Activated B cell treated with CpG ODN at 0.5 μM for 24 hours (primary cell): ENCODE measurements around the gene ENPP7. TPM values are rescaled to one million over a fixed set of nuclear protein-coding genes. Genes with fewer than 3 reads are reported as not detected.

Experiments used
- ATAC-seq: fragments of 200-7000 bp; cut with Tn5 transposase; one replicate; pipeline ENCODE4 v1.10.0; 2021; ENCODE audit warnings: low read depth, mild to moderate bottlenecking, moderate library complexity
- CTCF ChIA-PET: fragments of 350-600 bp; sonication (Branson Sonifier 250); formaldehyde crosslinking; loops from one replicate; lab custom pipeline; 2021; ENCODE audit warnings: antibody characterized with exemption; lab: Charles Lee
- POLR2A ChIA-PET: fragments of 350-600 bp; sonication (Branson Sonifier 250); formaldehyde crosslinking; loops from one replicate; lab custom pipeline; 2021; ENCODE audit warnings: antibody characterized with exemption; lab: Charles Lee
- DNase-seq: peaks from one replicate; pipeline ENCODE4 v3.0.0; 2022
- H3K27ac Mint-ChIP-seq: one replicate; pipeline ENCODE4 v1.8.0; 2020; ENCODE audit warnings: mixed read lengths
- H3K27me3 Mint-ChIP-seq: one replicate; pipeline ENCODE4 v1.8.0; 2021; ENCODE audit warnings: mixed read lengths
- H3K36me3 Mint-ChIP-seq: one replicate; pipeline ENCODE4 v1.8.0; 2021; ENCODE audit warnings: low read depth, mixed read lengths
- H3K4me1 Mint-ChIP-seq: one replicate; pipeline ENCODE4 v1.8.0; 2021; ENCODE audit warnings: mixed read lengths
- H3K4me3 Mint-ChIP-seq: one replicate; pipeline ENCODE4 v1.8.0; 2020; ENCODE audit warnings: mild to moderate bottlenecking, mixed read lengths
- H3K9me3 Mint-ChIP-seq: one replicate; pipeline ENCODE4 v1.8.0; 2020; ENCODE audit warnings: mixed read lengths
- intact Hi-C: fragments of 100-400 bp; cut with micrococcal nuclease; formaldehyde crosslinking; loops from one replicate; pipeline ENCODE4 v1.15.1; 2024
- total RNA-seq: library from RNA; stranded (reverse); gene quantifications from 2 replicates; pipeline ENCODE4 v1.2.3, GENCODE V29; 2022
- TF ChIP-seq, protein P1 (sequence below): fragments of 200-600 bp; IDR thresholded peaks from one replicate; pipeline ENCODE4 v1.8.0; 2022; ENCODE audit warnings: antibody characterized with exemption, mild to moderate bottlenecking

The ENPP7 gene
- total RNA-seq, 1 donor from 2014 or later = 1.5 TPM

DNA sequence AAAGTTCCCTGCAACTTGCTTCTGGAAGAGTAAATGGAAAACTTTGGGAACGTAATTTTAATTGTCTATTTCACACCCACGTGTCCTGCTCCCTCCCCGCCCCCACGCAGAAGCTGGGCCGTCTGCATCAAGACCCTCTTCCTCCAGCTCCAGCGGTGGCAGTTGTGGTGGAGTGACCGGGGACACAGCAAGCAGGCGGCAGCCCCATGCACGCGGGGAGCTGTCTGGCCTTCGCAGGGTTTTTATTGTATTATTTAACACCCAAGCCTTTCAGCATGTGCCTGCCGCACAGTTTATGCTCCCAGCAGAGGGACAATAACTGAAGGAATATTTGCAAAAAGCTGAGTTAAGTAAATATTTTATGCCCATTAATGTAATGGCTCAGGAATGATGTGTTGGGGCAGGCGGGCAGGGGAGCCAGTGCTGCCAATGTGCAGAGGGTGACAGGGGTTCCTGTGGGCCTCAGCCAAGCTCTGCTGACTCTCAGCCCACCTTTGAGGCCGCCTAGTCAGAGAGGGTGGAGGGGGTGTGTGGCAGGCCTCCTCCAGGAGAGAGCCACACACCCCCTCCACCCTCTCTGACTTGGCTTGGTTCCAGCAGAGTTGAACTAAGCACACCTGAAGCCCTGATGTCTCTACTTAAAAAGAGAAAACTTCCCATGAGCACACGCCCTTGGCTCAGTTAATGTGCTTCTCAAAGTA is 32.4 kb upstream of the ENPP7 start:
- H3K27ac Mint-ChIP-seq = no peak overlapping the region
- H3K27me3 Mint-ChIP-seq = peaks cover 40% of the 10 kb centered on the region
- ATAC-seq (no peak), DNase-seq (no peak)
- H3K4me3 Mint-ChIP-seq = no peak overlapping the region
- peaks cover 9% of the 10 kb centered on the region for H3K4me1 Mint-ChIP-seq
- TF ChIP-seq, protein P1, sequence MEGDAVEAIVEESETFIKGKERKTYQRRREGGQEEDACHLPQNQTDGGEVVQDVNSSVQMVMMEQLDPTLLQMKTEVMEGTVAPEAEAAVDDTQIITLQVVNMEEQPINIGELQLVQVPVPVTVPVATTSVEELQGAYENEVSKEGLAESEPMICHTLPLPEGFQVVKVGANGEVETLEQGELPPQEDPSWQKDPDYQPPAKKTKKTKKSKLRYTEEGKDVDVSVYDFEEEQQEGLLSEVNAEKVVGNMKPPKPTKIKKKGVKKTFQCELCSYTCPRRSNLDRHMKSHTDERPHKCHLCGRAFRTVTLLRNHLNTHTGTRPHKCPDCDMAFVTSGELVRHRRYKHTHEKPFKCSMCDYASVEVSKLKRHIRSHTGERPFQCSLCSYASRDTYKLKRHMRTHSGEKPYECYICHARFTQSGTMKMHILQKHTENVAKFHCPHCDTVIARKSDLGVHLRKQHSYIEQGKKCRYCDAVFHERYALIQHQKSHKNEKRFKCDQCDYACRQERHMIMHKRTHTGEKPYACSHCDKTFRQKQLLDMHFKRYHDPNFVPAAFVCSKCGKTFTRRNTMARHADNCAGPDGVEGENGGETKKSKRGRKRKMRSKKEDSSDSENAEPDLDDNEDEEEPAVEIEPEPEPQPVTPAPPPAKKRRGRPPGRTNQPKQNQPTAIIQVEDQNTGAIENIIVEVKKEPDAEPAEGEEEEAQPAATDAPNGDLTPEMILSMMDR = no peak
- no peaks in the 10 kb centered on the region for H3K36me3 Mint-ChIP-seq
- intact Hi-C loops = no loop called here
- no peaks in the 10 kb centered on the region for H3K9me3 Mint-ChIP-seq
- POLR2A ChIA-PET = no interaction called here
- CTCF ChIA-PET = no interaction called here

- DNase-seq (no peak), ATAC-seq (peak; percentile 30)
- H3K36me3 Mint-ChIP-seq = no peaks in the 10 kb centered on the region
- TF ChIP-seq, protein P1 = no peak
- H3K27me3 Mint-ChIP-seq = peaks cover 37% of the 10 kb centered on the region
- H3K9me3 Mint-ChIP-seq = no peaks in the 10 kb centered on the region
- intact Hi-C loops = no loop called here
- POLR2A ChIA-PET = no interaction called here
- H3K27ac Mint-ChIP-seq = no peak overlapping the region
- CTCF ChIA-PET = no interaction called here
- H3K4me1 Mint-ChIP-seq = peaks cover 9% of the 10 kb centered on the region
- H3K4me3 Mint-ChIP-seq = no peak overlapping the region
These were observed 31.2 kb upstream of the ENPP7 start for GRCh38 chr17:79699386-79700036.

DNA sequence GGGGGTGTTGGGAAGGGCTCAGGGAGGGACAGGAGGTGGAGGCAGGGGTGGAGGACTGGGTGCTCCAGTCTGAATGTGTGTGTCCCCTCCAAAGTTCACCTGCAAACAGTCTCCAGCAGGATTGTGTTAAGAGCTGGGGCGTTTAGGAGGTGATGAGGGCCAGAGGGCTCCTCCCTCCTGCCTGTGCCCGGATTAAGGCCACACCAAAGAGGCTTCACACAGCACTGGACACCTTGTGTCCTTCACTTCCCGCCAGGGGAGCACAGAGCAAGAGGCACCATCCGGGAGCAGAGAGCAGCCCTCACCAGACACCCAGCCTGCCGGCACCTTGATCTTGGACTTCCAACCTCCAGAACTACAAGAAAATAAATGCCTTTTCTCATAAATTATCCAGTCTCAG is 30.2 kb upstream of the ENPP7 start:
- no peak overlapping the region for H3K4me3 Mint-ChIP-seq
- H3K27me3 Mint-ChIP-seq = peaks cover 28% of the 10 kb centered on the region
- peaks cover 9% of the 10 kb centered on the region for H3K4me1 Mint-ChIP-seq
- CTCF ChIA-PET = no interaction called here
- H3K36me3 Mint-ChIP-seq = no peaks in the 10 kb centered on the region
- intact Hi-C loops = no loop called here
- TF ChIP-seq, protein P1 = no peak
- H3K27ac Mint-ChIP-seq = no peak overlapping the region
- POLR2A ChIA-PET = no interaction called here
- ATAC-seq (no peak), DNase-seq (no peak)
- no peaks in the 10 kb centered on the region for H3K9me3 Mint-ChIP-seq

DNA sequence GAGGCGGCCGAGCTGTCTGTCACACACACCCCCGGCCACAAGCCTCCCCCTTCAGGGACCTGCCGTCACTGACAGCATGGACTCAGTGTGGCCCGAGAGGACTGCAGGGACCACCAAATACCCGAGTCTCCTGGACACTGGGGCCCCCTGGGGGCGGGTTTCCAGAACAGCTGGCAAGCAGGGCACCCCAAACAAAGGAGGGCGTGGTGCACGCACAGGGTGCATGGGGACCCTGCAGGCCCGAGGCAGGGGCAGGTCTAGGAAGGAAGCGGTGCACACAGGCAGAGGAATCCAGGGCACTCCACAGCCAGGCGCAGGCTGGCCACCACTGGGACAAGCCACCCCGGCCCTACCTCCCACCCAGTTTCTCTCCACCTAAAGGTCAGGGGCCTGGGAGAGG is 28.7 kb upstream of the ENPP7 start:
- Mint-ChIP-seq H3K4me1 (peaks cover 5% of the 10 kb centered on the region), H3K9me3 (no peaks in the 10 kb centered on the region), H3K27me3 (peaks cover 17% of the 10 kb centered on the region), H3K4me3 (no peak overlapping the region), H3K27ac (no peak overlapping the region), H3K36me3 (no peaks in the 10 kb centered on the region)
- POLR2A ChIA-PET = no interaction called here
- no peak for DNase-seq
- intact Hi-C loops = no loop called here
- ATAC-seq = no peak
- TF ChIP-seq, protein P1 = no peak
- CTCF ChIA-PET = no interaction called here

DNA sequence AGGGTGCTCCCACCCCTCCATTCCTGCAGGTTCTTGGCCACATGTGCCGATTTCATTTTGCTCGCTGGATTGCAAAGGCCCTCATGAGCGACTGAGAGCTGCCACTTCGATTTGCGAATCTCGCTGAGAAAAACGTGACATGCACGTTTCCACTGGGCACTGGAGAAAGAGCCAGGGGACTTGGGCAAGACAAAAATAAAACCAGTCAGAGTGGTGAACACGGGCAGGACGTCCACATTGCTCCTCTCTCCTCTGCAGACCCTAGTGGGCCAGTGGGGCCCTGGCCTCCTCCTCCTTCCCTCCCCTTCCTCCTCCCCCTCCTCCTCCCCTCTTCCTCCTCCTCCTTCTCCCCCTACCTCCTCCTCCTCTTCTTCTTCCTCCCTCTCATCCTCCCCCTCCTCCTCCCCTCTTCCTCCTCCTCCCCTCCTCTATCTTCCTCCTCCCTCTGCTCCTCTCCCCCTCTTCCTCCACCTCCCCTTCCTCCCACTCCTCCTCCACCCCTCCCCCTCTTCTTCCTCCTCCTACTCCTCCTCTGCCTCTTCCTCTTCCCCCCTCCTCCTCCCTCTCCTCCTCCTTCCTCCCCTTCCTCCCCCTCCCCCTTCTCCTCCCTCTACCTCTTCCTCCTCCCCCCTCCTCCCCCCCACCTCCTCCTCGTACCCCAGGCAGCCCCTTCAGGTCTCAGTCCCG is 28.1 kb upstream of the ENPP7 start:
- DNase-seq (no peak), ATAC-seq (no peak)
- no peaks in the 10 kb centered on the region for H3K36me3 Mint-ChIP-seq
- CTCF ChIA-PET = no interaction called here
- POLR2A ChIA-PET = no interaction called here
- no peaks in the 10 kb centered on the region for H3K4me1 Mint-ChIP-seq
- H3K4me3 Mint-ChIP-seq = no peak overlapping the region
- peaks cover 12% of the 10 kb centered on the region for H3K27me3 Mint-ChIP-seq
- H3K27ac Mint-ChIP-seq = no peak overlapping the region
- intact Hi-C loops = no loop called here
- H3K9me3 Mint-ChIP-seq = no peaks in the 10 kb centered on the region
- TF ChIP-seq, protein P1 = no peak
